ENCODE results near the gene HECTD2.

DNA sequence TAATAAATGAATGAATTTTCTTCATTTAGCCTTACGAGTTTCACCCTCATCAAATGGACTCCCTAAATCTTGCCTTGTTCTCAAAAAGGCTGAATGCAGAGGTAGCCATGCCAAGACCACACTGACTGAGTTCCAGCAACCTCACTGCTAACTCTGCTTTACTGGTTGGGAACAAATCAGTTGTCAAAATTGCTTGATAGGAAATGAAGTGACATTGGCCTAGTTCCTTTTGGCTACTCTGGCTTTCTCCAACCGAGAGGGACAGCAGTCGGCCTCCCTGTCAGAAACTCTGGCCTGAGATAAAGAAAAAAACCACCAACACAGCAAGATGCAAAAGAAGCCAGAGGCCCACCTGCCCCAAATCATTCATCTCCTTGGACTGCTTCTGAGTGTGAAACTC is 135.7 kb downstream of the HECTD2 start:
- TF ChIP-seq, protein P1, sequence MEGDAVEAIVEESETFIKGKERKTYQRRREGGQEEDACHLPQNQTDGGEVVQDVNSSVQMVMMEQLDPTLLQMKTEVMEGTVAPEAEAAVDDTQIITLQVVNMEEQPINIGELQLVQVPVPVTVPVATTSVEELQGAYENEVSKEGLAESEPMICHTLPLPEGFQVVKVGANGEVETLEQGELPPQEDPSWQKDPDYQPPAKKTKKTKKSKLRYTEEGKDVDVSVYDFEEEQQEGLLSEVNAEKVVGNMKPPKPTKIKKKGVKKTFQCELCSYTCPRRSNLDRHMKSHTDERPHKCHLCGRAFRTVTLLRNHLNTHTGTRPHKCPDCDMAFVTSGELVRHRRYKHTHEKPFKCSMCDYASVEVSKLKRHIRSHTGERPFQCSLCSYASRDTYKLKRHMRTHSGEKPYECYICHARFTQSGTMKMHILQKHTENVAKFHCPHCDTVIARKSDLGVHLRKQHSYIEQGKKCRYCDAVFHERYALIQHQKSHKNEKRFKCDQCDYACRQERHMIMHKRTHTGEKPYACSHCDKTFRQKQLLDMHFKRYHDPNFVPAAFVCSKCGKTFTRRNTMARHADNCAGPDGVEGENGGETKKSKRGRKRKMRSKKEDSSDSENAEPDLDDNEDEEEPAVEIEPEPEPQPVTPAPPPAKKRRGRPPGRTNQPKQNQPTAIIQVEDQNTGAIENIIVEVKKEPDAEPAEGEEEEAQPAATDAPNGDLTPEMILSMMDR (IDR thresholded peaks at IDR 0.05; ENCODE audit: low read depth, low read length, poor library complexity, severe bottlenecking), result no peak
- no peak for TF ChIP-seq EZH2phosphoT487 (IDR thresholded peaks at IDR 0.05; ENCODE audit: borderline replicate concordance, low read length)
